Liver (tissue), 9 donors: ENCODE measurements around the gene TOR3A. TPM values are rescaled to one million over a fixed set of nuclear protein-coding genes. Genes with fewer than 3 reads are reported as not detected.
A peak's percentile ranks its signal among the peaks of the same experiment; 100 is the strongest.

Source experiments
- DNase-seq: peaks from one replicate; pipeline ENCODE4 v3.0.0-alpha.2; 2017; ENCODE audit warnings: low spot score
- H3K27ac ChIP-seq, 2 donors: one replicate each; pipeline ENCODE4 v1.7.0; 2013; ENCODE audit warnings: inconsistent platforms in 2 of 2, low read length in 2 of 2, control low read depth in 1 of 2, low read depth in 1 of 2, mild to moderate bottlenecking in 1 of 2
- H3K27me3 ChIP-seq, 4 donors: one replicate each; pipeline versions ENCODE4 v1.6.1 to v1.7.0; 2013; ENCODE audit warnings: low read length in 3 of 4, inconsistent platforms in 1 of 4, mild to moderate bottlenecking in 1 of 4, moderate library complexity in 1 of 4; ENCODE audit not compliant: control insufficient read depth in 4 of 4, insufficient read depth in 4 of 4
- H3K36me3 ChIP-seq, 4 donors: one replicate each; pipeline versions ENCODE4 v1.6.1 to v1.7.0; 2013; ENCODE audit warnings: low read length in 3 of 4, mild to moderate bottlenecking in 3 of 4, low read depth in 1 of 4, moderate library complexity in 1 of 4; ENCODE audit not compliant: control insufficient read depth in 4 of 4, insufficient read depth in 3 of 4
- H3K4me1 ChIP-seq, 4 donors: one replicate each; pipeline versions ENCODE4 v1.6.1 to v1.7.0; 2013; ENCODE audit warnings: low read length in 3 of 4, mild to moderate bottlenecking in 3 of 4, moderate library complexity in 1 of 4; ENCODE audit not compliant: control insufficient read depth in 4 of 4, insufficient read depth in 4 of 4
- H3K4me3 ChIP-seq, 3 donors: one replicate each; pipeline versions ENCODE4 v1.6.1 to v1.7.0; 2013; ENCODE audit warnings: low read length in 3 of 3, control low read depth in 1 of 3, low read depth in 1 of 3, mild to moderate bottlenecking in 1 of 3
- H3K9ac ChIP-seq, 2 donors: one replicate each; pipeline ENCODE4 v1.7.0; 2013; ENCODE audit warnings: low read length in 2 of 2, mild to moderate bottlenecking in 2 of 2, moderate library complexity in 2 of 2, control low read depth in 1 of 2, low read depth in 1 of 2
- H3K9me3 ChIP-seq, 4 donors: one replicate each; pipeline versions ENCODE4 v1.6.1 to v1.7.0; 2013; ENCODE audit warnings: low read length in 3 of 4; ENCODE audit not compliant: control insufficient read depth in 4 of 4
- CTCF ChIP-seq: fragments of 150-350 bp; IDR thresholded peaks from 2 replicates; pipeline ENCODE4 v1.5.1; 2017; ENCODE audit warnings: improper control_type of control experiment, low read depth, low read length; ENCODE audit not compliant: missing input control
- FOXA2 ChIP-seq: IDR thresholded peaks from 2 replicates; pipeline ENCODE4 v1.6.1; 2016; ENCODE audit warnings: antibody characterized with exemption
- GABPA ChIP-seq, 2 donors: IDR thresholded peaks in 1 of 2; conservative IDR thresholded peaks in 1 of 2; 2 replicates each; pipeline ENCODE4 v1.6.1; 2016; ENCODE audit warnings: antibody characterized with exemption in 2 of 2, mild to moderate bottlenecking in 1 of 2, moderate library complexity in 1 of 2
- HNF4A ChIP-seq, 2 donors: conservative IDR thresholded peaks; 2 replicates each; pipeline ENCODE4 v1.6.1; 2016; ENCODE audit warnings: antibody characterized with exemption in 2 of 2, mild to moderate bottlenecking in 2 of 2
- HNF4G ChIP-seq: IDR thresholded peaks from 2 replicates; pipeline ENCODE4 v1.6.1; 2016; ENCODE audit warnings: antibody characterized with exemption
- JUND ChIP-seq, 2 donors: IDR thresholded peaks; 2 replicates each; pipeline ENCODE4 v1.6.1; 2016; ENCODE audit warnings: antibody characterized with exemption in 2 of 2
- RAD21 ChIP-seq, 2 donors: IDR thresholded peaks; 2 replicates each; pipeline ENCODE4 v1.6.1; 2016; ENCODE audit warnings: antibody characterized with exemption in 2 of 2, mild to moderate bottlenecking in 2 of 2
- RXRA ChIP-seq, 2 donors: IDR thresholded peaks; 2 replicates each; pipeline ENCODE4 v1.6.1; 2017 to 2018; ENCODE audit warnings: antibody characterized with exemption in 2 of 2, mild to moderate bottlenecking in 1 of 2
- TAF1 ChIP-seq: conservative IDR thresholded peaks from 2 replicates; pipeline ENCODE4 v1.6.1; 2016; ENCODE audit warnings: antibody characterized with exemption, mild to moderate bottlenecking
- WGBS: extraction: QIAGEN DNeasy Blood & Tissue Kit; methylation state at CpG from one replicate; pipeline ENCODE4 v1.1.7; 2013; 5-methylcytosine and 5-hydroxymethylcytosine counted together
- polyA plus RNA-seq, 2 donors: library from polyadenylated mRNA; stranded (reverse) in 1 of 2; unstranded in 1 of 2; fragments of 200-250 nt in 1 of 2; fragments of >200 nt in 1 of 2; fragmentation: Nextera tagmentation in 1 of 2; extraction: Ambion mirVana in 1 of 2; gene quantifications; one replicate each; pipeline versions ENCODE4 v1.2.1 to v1.2.3, GENCODE V29; 2013 to 2015
- total RNA-seq, 2 donors: library from RNA; depleted of rRNA; stranded (reverse); fragments of >200 nt; gene quantifications; one replicate each; pipeline ENCODE4 v1.2.3, GENCODE V29; 2014
- TF ChIP-seq, protein P1 (sequence below): IDR thresholded peaks from 2 replicates; pipeline ENCODE4 v1.6.1; 2016; ENCODE audit warnings: antibody characterized with exemption
- TF ChIP-seq, protein P2 (sequence below): IDR thresholded peaks from 2 replicates; pipeline ENCODE4 v1.6.1; 2016; ENCODE audit warnings: antibody characterized with exemption
- TF ChIP-seq, protein P3 (sequence below): IDR thresholded peaks from 2 replicates; pipeline ENCODE4 v1.6.1; 2016; ENCODE audit warnings: antibody characterized with exemption, mild to moderate bottlenecking
- TF ChIP-seq, protein P4 (sequence below): IDR thresholded peaks from 2 replicates; pipeline ENCODE4 v1.6.1; 2016; ENCODE audit warnings: antibody characterized with exemption
- donor health status: healthy.
- donor health status: healthy.
- donor health status: healthy.
- donor health status: healthy.
- donor health status: healthy.

Gene TOR3A
- total and polyA plus RNA-seq, 4 donors = 14.3 to 31.0 (median 23.5) TPM

DNA sequence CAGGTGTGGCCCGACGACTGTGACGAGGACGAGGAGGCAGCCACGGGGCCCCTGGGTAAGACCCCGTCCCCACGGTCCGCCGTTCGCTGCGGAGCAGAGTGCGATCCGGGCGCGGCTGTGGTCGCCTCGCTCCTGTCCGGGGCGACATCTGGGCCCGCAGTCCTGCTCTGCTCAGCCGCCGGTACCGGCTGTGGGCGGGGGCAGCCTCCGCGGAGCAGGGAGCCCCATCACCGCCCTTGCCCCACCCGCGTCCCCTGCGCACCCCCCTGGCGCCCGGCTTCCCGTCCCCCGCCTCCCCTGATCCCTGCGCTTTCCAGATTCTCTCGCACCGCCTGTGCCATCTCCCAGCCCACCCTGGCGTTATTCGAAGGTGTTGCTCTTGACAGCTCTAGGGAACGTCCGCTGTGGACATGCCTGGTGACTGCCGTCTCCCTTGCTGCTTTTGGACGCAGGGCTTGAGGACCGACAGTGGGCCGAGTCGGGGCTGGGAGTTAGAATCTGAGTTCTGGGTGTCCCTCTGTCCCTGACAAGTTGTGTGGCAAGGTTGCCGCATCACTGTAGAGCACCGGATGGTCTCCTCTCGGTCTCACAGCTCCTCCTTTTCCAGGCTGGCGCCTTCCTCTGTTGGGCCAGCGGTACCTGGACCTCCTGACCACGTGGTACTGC is 596 bp downstream of the TOR3A start:
- peak overlapping the region; percentile 65 to 96 (median 85) for H3K4me3 ChIP-seq
- H3K4me1 ChIP-seq = peaks cover 5 to 44% (median 32%) of the 10 kb centered on the region in 4 donors
- H3K9ac ChIP-seq = peak overlapping the region; percentile 34 to 40
- no peaks in the 10 kb centered on the region for H3K9me3 ChIP-seq
- WGBS = under 1% methylated on average over 52 of the region's 52 CpGs
- TF ChIP-seq JUND (IDR thresholded peaks at IDR 0.05) = no peak
- TF ChIP-seq, protein P1, sequence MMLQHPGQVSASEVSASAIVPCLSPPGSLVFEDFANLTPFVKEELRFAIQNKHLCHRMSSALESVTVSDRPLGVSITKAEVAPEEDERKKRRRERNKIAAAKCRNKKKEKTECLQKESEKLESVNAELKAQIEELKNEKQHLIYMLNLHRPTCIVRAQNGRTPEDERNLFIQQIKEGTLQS = no peak
- no peak for TF ChIP-seq HNF4A (conservative IDR thresholded peaks at IDR 0.05)
- TF ChIP-seq TAF1 = no peak
- no peak for TF ChIP-seq GABPA (IDR thresholded peaks at IDR 0.05 in 1 of 2, conservative IDR thresholded peaks at IDR 0.05 in 1 of 2)
- no peak for TF ChIP-seq CTCF
- no peak for TF ChIP-seq RAD21 (IDR thresholded peaks at IDR 0.05)
- TF ChIP-seq, protein P2, sequence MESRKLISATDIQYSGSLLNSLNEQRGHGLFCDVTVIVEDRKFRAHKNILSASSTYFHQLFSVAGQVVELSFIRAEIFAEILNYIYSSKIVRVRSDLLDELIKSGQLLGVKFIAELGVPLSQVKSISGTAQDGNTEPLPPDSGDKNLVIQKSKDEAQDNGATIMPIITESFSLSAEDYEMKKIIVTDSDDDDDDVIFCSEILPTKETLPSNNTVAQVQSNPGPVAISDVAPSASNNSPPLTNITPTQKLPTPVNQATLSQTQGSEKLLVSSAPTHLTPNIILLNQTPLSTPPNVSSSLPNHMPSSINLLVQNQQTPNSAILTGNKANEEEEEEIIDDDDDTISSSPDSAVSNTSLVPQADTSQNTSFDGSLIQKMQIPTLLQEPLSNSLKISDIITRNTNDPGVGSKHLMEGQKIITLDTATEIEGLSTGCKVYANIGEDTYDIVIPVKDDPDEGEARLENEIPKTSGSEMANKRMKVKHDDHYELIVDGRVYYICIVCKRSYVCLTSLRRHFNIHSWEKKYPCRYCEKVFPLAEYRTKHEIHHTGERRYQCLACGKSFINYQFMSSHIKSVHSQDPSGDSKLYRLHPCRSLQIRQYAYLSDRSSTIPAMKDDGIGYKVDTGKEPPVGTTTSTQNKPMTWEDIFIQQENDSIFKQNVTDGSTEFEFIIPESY = no peak
- TF ChIP-seq, protein P3, sequence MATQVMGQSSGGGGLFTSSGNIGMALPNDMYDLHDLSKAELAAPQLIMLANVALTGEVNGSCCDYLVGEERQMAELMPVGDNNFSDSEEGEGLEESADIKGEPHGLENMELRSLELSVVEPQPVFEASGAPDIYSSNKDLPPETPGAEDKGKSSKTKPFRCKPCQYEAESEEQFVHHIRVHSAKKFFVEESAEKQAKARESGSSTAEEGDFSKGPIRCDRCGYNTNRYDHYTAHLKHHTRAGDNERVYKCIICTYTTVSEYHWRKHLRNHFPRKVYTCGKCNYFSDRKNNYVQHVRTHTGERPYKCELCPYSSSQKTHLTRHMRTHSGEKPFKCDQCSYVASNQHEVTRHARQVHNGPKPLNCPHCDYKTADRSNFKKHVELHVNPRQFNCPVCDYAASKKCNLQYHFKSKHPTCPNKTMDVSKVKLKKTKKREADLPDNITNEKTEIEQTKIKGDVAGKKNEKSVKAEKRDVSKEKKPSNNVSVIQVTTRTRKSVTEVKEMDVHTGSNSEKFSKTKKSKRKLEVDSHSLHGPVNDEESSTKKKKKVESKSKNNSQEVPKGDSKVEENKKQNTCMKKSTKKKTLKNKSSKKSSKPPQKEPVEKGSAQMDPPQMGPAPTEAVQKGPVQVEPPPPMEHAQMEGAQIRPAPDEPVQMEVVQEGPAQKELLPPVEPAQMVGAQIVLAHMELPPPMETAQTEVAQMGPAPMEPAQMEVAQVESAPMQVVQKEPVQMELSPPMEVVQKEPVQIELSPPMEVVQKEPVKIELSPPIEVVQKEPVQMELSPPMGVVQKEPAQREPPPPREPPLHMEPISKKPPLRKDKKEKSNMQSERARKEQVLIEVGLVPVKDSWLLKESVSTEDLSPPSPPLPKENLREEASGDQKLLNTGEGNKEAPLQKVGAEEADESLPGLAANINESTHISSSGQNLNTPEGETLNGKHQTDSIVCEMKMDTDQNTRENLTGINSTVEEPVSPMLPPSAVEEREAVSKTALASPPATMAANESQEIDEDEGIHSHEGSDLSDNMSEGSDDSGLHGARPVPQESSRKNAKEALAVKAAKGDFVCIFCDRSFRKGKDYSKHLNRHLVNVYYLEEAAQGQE = no peak
- TF ChIP-seq FOXA2 = no peak
- no peak for TF ChIP-seq HNF4G
- H3K27me3 ChIP-seq = no peaks in the 10 kb centered on the region
- peaks cover 4 to 8% (median 7%) of the 10 kb centered on the region in 4 donors for H3K36me3 ChIP-seq
- peak overlapping the region; percentile 74 to 84 for H3K27ac ChIP-seq
- DNase-seq = peak; percentile 56

DNA sequence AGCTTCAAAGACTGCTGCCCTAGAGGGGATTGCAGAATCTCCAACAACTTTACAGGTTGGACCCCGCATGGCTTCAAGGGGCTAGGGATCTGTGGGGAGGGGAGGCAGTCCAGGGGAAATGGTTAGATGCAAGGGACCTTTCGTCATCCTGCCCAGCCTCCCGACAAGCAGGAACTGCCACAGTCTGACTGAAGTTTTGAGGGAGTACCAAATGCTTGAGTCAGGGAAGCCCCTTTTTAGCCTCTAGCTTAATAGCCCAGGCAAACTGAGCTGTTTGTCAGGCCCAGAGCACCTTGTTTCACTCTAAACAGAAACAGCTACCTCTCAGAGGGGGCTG is 1.1 kb downstream of the TOR3A start:
- DNase-seq = no peak
- TF ChIP-seq HNF4G (no peak), JUND (IDR thresholded peaks at IDR 0.05) (no peak), CTCF (no peak), RXRA (IDR thresholded peaks at IDR 0.05) (no peak)
- TF ChIP-seq, protein P2 = no peak
- TF ChIP-seq, protein P4, sequence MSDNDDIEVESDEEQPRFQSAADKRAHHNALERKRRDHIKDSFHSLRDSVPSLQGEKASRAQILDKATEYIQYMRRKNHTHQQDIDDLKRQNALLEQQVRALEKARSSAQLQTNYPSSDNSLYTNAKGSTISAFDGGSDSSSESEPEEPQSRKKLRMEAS = no peak
- WGBS = 4% methylated on average over 3 of the region's 3 CpGs
- Histone ChIP-seq H3K4me3 (peak overlapping the region; percentile 65 to 96 (median 85)), H3K9me3 (no peaks in the 10 kb centered on the region), H3K36me3 (peaks cover 4 to 9% (median 7%) of the 10 kb centered on the region in 4 donors), H3K4me1 (peaks cover 5 to 48% (median 34%) of the 10 kb centered on the region in 4 donors), H3K27me3 (no peaks in the 10 kb centered on the region), H3K9ac (peak overlapping the region; percentile 34 to 40), H3K27ac (peak overlapping the region; percentile 74 to 84)
